Activated CD8-positive, alpha-beta memory T cell treated with anti-CD3 and anti-CD28 coated beads, Interleukin-2, amount 10 ng/mL, durations not matched to agents 7 days and 5 days (primary cell): Measurements from ENCODE around the gene SNAPIN. TPM values are rescaled to one million over a fixed set of nuclear protein-coding genes. Genes with fewer than 3 reads are reported as not detected.
A peak's percentile ranks its signal among the peaks of the same experiment; 100 is the strongest.
"Not testable (repeated sequence)": the region's sequence is repeated elsewhere in the genome, so short reads cannot be mapped to it uniquely, and the experiment has no call there.

Source experiments
- ATAC-seq: fragments of 150-1000 bp; cut with Tn5 transposase; one replicate; pipeline ENCODE4 v1.10.0; 2021; ENCODE audit warnings: moderate library complexity
- CTCF ChIA-PET: fragments of 350-600 bp; sonication (Branson Sonifier 250); formaldehyde crosslinking; loops from one replicate; lab custom pipeline; 2021; ENCODE audit warnings: antibody characterized with exemption; lab: Charles Lee
- DNase-seq: peaks from one replicate; pipeline ENCODE4 v3.0.0-alpha.2; 2020
- H3K27ac Mint-ChIP-seq: one replicate; pipeline ENCODE4 v1.8.0; 2021; ENCODE audit warnings: mild to moderate bottlenecking, mixed read lengths
- H3K27me3 Mint-ChIP-seq: one replicate; pipeline ENCODE4 v1.8.0; 2021; ENCODE audit warnings: mixed read lengths
- H3K36me3 Mint-ChIP-seq: one replicate; pipeline ENCODE4 v1.8.0; 2021; ENCODE audit warnings: mild to moderate bottlenecking, mixed read lengths
- H3K4me1 Mint-ChIP-seq: one replicate; pipeline ENCODE4 v1.8.0; 2021; ENCODE audit warnings: mixed read lengths
- H3K4me3 Mint-ChIP-seq: one replicate; pipeline ENCODE4 v1.8.0; 2021; ENCODE audit warnings: mild to moderate bottlenecking, moderate library complexity, mixed read lengths
- H3K9me3 Mint-ChIP-seq: one replicate; pipeline ENCODE4 v1.8.0; 2022; ENCODE audit warnings: low read depth, mixed read lengths
- total RNA-seq, 2 experiments: library from RNA; stranded (reverse); gene quantifications; one replicate each; pipeline ENCODE4 v1.2.3, GENCODE V29; 2021

The SNAPIN gene
- total RNA-seq, 2 experiments from 2014 or later, result 30.7 to 34.2 TPM

DNA sequence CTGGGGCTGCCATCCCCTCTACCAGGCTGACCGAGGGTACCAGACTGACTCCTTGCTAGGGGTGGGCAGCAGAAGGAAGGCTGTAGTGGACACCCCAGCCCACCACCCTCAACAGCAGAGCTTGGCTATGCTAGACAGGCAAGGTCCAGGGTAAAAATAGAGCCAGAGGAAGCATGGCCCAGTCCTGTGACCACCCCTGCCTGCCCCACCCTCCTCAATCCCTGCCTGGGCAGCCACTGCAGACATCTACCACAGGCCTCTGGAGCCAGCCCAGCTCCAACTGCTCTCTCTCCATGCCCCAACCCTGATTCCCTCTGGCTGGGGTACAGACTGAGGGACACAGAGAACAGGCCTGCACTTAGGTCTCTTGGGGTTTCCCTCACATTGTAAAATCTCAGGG, 28.5 kb upstream of the SNAPIN start:
- Mint-ChIP-seq H3K27ac (no peak overlapping the region), H3K4me1 (peaks cover 23% of the 10 kb centered on the region), H3K9me3 (no peaks in the 10 kb centered on the region), H3K36me3 (peaks cover 13% of the 10 kb centered on the region), H3K27me3 (no peaks in the 10 kb centered on the region), H3K4me3 (no peak overlapping the region)
- DNase-seq, result no peak
- CTCF ChIA-PET, result interaction anchor here (1.4 to 2.3 kb wide), 2 partner anchors 61 to 119 kb away, joined by 7 read pairs; no protein-coding TSS in a partner anchor
- no peak for ATAC-seq

DNA sequence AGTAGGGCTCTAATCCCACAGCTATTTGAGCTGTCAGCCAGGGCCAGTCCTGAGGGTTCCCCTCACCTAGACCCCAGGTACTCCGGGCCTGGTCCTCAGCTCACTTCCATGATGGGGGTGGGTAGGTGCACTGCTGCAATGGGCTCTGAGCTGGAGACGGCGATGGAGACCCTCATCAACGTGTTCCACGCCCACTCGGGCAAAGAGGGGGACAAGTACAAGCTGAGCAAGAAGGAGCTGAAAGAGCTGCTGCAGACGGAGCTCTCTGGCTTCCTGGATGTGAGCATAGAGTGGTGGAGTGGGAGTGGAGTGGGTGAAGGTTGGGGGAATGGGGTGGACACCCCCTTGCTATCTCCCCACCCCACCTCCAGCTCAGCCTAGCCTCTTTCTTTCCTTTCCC, 28.1 kb upstream of the SNAPIN start:
- peaks cover 14% of the 10 kb centered on the region for H3K36me3 Mint-ChIP-seq
- CTCF ChIA-PET, result interaction anchor here (1.4 to 2.3 kb wide), 2 partner anchors 62 to 120 kb away, joined by 7 read pairs; no protein-coding TSS in a partner anchor
- H3K4me1 Mint-ChIP-seq, result peaks cover 25% of the 10 kb centered on the region
- H3K27me3 Mint-ChIP-seq, result no peaks in the 10 kb centered on the region
- ATAC-seq, result no peak
- DNase-seq, result no peak
- no peak overlapping the region for H3K4me3 Mint-ChIP-seq
- H3K9me3 Mint-ChIP-seq, result no peaks in the 10 kb centered on the region
- no peak overlapping the region for H3K27ac Mint-ChIP-seq

- Mint-ChIP-seq H3K27ac (no peak overlapping the region), H3K4me3 (no peak overlapping the region), H3K27me3 (no peaks in the 10 kb centered on the region), H3K9me3 (no peaks in the 10 kb centered on the region), H3K4me1 (peaks cover 31% of the 10 kb centered on the region), H3K36me3 (peaks cover 19% of the 10 kb centered on the region)
- ATAC-seq (no peak), DNase-seq (no peak)
- CTCF ChIA-PET, result interaction anchor here (1.1 to 2.3 kb wide), 2 partner anchors 20 to 63 kb away, joined by 3 to 7 read pairs; no protein-coding TSS in a partner anchor
Measured at GRCh38 chr1:153631047-153632022, 27.2 kb upstream of the SNAPIN start.

- no peak for ATAC-seq
- CTCF ChIA-PET, result interaction anchor here (1.1 to 3.6 kb wide), 12 partner anchors 9 to 123 kb away, joined by 3 to 26 read pairs (median 6); partner anchors contain the start of genes S100A4 and S100A6
- no peaks in the 10 kb centered on the region for H3K27me3 Mint-ChIP-seq
- no peaks in the 10 kb centered on the region for H3K9me3 Mint-ChIP-seq
- DNase-seq, result no peak
- H3K27ac Mint-ChIP-seq, result peak overlapping the region; percentile 100
- H3K4me3 Mint-ChIP-seq, result peak overlapping the region; percentile 99
- peaks cover 32% of the 10 kb centered on the region for H3K36me3 Mint-ChIP-seq
- H3K4me1 Mint-ChIP-seq, result peaks cover 42% of the 10 kb centered on the region
Measured at GRCh38 chr1:153633161-153633753, 25.2 kb upstream of the SNAPIN start.

GRCh38 chr1:153633754-153634665, 24.5 kb upstream of the SNAPIN start, which contains the start of gene CHTOP:
TSS of gene CHTOP (plus strand) at chr1:153634066. CDS start at chr1:153636589, 2,523 bp downstream.
- Mint-ChIP-seq H3K4me1 (peaks cover 42% of the 10 kb centered on the region), H3K4me3 (peak within 1 kb of the TSS; percentile 99), H3K27me3 (no peaks in the 10 kb centered on the region), H3K27ac (peak within 1 kb of the TSS; percentile 100), H3K9me3 (no peaks in the 10 kb centered on the region), H3K36me3 (peaks cover 38% of the 10 kb centered on the region)
- CTCF ChIA-PET, result interaction anchor here (1.1 to 3.6 kb wide), 18 partner anchors 9 to 353 kb away, joined by 3 to 26 read pairs (median 6); partner anchors contain the start of genes S100A4, S100A5 and S100A6
- ATAC-seq, result peak; percentile 92
- DNase-seq, result peak; percentile 99

- no peaks in the 10 kb centered on the region for H3K27me3 Mint-ChIP-seq
- DNase-seq (no peak), ATAC-seq (no peak)
- peaks cover 41% of the 10 kb centered on the region for H3K4me1 Mint-ChIP-seq
- H3K9me3 Mint-ChIP-seq, result no peaks in the 10 kb centered on the region
- peak overlapping the region; percentile 100 for H3K27ac Mint-ChIP-seq
- H3K4me3 Mint-ChIP-seq, result peak overlapping the region; percentile 99
- H3K36me3 Mint-ChIP-seq, result peaks cover 45% of the 10 kb centered on the region
- CTCF ChIA-PET, result interaction anchor here (1.5 to 3.6 kb wide), 7 partner anchors 8 to 351 kb away, joined by 4 to 26 read pairs (median 13); no protein-coding TSS in a partner anchor
Measured at GRCh38 chr1:153635872-153636271, 22.6 kb upstream of the SNAPIN start.

GRCh38 chr1:153636312-153636711, 22.2 kb upstream of the SNAPIN start:
- no peak overlapping the region for H3K4me3 Mint-ChIP-seq

DNA sequence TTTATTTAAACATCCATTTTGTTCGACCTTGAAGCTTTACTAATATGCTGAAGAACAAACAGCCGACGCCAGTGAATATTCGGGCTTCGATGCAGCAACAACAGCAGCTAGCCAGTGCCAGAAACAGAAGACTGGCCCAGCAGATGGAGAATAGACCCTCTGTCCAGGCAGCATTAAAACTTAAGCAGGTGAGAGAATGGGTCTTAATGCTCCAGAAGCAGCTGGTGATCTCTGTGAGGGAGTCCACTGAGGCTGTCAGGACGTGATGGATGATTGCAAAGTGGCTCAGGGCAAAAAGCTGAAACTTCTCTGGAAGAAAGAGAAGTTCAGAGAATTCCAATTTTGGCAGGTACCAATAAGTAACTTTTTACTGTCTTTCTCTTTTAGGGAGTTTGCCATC, 20.2 kb upstream of the SNAPIN start:
- DNase-seq (no peak), ATAC-seq (no peak)
- Mint-ChIP-seq H3K27ac (no peak overlapping the region), H3K27me3 (no peaks in the 10 kb centered on the region), H3K9me3 (no peaks in the 10 kb centered on the region), H3K4me1 (peaks cover 34% of the 10 kb centered on the region), H3K4me3 (no peak overlapping the region), H3K36me3 (peaks cover 58% of the 10 kb centered on the region)
- CTCF ChIA-PET, result interaction anchor here (1.2 to 1.4 kb wide), 3 partner anchors 11 to 128 kb away, joined by 3 to 5 read pairs (median 4); partner anchors contain the start of gene S100A13

More at GRCh38 chr1:153636312-153636711, 22.2 kb upstream of the SNAPIN start:
- CTCF ChIA-PET, result interaction anchor here (1.6 kb wide), 1 partner anchor 10 kb away, joined by 5 read pairs; no protein-coding TSS in a partner anchor
- Mint-ChIP-seq H3K36me3 (peaks cover 49% of the 10 kb centered on the region), H3K4me1 (peaks cover 42% of the 10 kb centered on the region), H3K27ac (peak overlapping the region; percentile 100), H3K27me3 (no peaks in the 10 kb centered on the region), H3K9me3 (no peaks in the 10 kb centered on the region)
- no peak for ATAC-seq
- DNase-seq, result no peak

DNA sequence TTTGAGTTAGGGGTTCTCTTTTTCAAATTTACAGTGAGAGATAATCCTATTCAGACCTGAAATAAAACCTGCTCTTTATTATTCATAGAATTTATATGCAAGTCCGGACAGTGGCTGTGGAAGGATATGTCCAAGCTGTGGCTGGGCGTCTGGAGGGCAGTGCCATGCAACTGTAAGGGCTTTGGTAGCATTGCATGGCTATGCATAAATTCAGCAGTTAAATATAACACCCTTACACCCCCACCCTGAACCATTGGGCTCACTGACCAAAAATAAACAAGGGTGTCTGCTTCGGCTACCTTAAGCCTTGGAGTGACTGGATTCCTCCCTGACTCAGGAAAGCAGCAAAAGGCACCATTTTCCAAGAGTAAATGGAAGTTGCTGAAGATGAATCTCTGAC, 19.2 kb upstream of the SNAPIN start:
- Mint-ChIP-seq H3K27me3 (no peaks in the 10 kb centered on the region), H3K27ac (no peak overlapping the region), H3K9me3 (no peaks in the 10 kb centered on the region), H3K4me1 (peaks cover 34% of the 10 kb centered on the region), H3K36me3 (peaks cover 65% of the 10 kb centered on the region), H3K4me3 (no peak overlapping the region)
- no peak for DNase-seq
- no peak for ATAC-seq
- CTCF ChIA-PET, result no interaction called here

DNA sequence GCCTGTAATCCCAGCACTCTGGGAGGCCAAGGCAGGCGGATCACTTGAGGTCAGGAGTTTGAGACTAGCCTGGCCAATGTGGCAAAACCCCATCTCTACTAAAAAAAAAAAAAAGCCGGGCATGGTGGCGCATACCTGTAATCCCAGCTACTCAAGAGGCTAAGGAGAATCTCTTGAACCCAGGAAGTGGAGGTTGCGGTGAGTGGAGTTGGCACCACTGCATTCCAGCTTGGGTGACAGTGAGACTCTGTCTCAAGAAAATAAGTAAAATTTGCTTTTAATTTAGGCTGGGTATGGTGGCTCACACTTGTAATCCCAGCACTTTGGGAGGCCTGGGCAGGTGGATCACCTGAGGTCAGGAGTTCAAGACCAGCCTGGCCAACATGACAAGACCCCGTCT, 18.3 kb upstream of the SNAPIN start:
- CTCF ChIA-PET, H3K27ac Mint-ChIP-seq, H3K4me3 Mint-ChIP-seq, H3K9me3 Mint-ChIP-seq, H3K27me3 Mint-ChIP-seq, ATAC-seq, DNase-seq: not testable (repeated sequence)
- Mint-ChIP-seq H3K36me3 (peaks cover 68% of the 10 kb centered on the region), H3K4me1 (peaks cover 31% of the 10 kb centered on the region)

DNA sequence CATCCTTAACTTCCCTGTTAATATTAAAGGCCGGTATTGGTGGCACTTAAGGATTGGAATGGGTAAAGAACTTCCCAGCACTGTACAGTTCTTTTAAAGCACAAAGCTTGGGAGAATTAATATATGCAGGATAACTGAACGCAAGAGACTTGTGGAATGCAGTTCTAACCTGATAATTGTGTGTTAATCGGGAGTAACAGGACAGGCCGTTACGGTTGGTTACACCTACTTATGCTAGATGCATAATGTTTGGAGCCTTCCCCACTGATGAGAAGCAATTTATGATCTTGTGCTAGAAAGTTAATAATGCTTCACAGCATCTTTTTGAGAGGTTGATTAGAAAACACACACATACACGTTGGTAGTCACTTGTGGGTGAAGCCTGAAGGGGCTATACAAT, 17.6 kb upstream of the SNAPIN start:
- no peaks in the 10 kb centered on the region for H3K27me3 Mint-ChIP-seq
- H3K4me3 Mint-ChIP-seq, result no peak overlapping the region
- no peak overlapping the region for H3K27ac Mint-ChIP-seq
- H3K4me1 Mint-ChIP-seq, result peaks cover 32% of the 10 kb centered on the region
- H3K9me3 Mint-ChIP-seq, result no peaks in the 10 kb centered on the region
- H3K36me3 Mint-ChIP-seq, result peaks cover 73% of the 10 kb centered on the region
- ATAC-seq (no peak), DNase-seq (no peak)
- CTCF ChIA-PET, result no interaction called here

DNA sequence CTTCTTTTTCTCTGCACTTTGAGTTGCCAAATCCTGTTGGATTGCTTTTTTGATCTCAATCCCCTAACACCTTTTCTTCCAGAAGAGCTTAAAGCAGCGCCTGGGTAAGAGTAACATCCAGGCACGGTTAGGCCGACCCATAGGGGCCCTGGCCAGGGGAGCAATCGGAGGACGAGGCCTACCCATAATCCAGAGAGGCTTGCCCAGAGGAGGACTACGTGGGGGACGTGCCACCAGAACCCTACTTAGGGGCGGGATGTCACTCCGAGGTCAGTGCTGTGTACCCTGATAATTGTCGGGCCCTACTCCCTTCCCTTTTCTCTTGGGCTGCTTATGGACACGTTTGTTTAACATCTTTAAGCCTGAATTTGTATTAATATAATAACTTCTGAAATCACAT, 16.3 kb upstream of the SNAPIN start:
- ATAC-seq (no peak), DNase-seq (no peak)
- H3K36me3 Mint-ChIP-seq, result peaks cover 70% of the 10 kb centered on the region
- H3K27ac Mint-ChIP-seq, result no peak overlapping the region
- CTCF ChIA-PET, result interaction anchor here (1.4 kb wide), 1 partner anchor 8 kb away, joined by 5 read pairs; the partner anchor contains the start of gene CHTOP
- H3K9me3 Mint-ChIP-seq, result no peaks in the 10 kb centered on the region
- peaks cover 31% of the 10 kb centered on the region for H3K4me1 Mint-ChIP-seq
- no peaks in the 10 kb centered on the region for H3K27me3 Mint-ChIP-seq
- no peak overlapping the region for H3K4me3 Mint-ChIP-seq
